Stimulated activated CD4-positive, alpha-beta T cell treated with anti-CD3 and anti-CD28 coated beads, Interleukin-4, amount 100 ng/mL, for 1 hour (primary cell): ENCODE data around the gene TCAP.
"Not testable (repeated sequence)": the region's sequence is repeated elsewhere in the genome, so short reads cannot be mapped to it uniquely, and the experiment has no call there.

Experiments used
- DNase-seq: peaks from one replicate; pipeline ENCODE4 v3.0.0-alpha.2; 2020

Gene TCAP

DNA sequence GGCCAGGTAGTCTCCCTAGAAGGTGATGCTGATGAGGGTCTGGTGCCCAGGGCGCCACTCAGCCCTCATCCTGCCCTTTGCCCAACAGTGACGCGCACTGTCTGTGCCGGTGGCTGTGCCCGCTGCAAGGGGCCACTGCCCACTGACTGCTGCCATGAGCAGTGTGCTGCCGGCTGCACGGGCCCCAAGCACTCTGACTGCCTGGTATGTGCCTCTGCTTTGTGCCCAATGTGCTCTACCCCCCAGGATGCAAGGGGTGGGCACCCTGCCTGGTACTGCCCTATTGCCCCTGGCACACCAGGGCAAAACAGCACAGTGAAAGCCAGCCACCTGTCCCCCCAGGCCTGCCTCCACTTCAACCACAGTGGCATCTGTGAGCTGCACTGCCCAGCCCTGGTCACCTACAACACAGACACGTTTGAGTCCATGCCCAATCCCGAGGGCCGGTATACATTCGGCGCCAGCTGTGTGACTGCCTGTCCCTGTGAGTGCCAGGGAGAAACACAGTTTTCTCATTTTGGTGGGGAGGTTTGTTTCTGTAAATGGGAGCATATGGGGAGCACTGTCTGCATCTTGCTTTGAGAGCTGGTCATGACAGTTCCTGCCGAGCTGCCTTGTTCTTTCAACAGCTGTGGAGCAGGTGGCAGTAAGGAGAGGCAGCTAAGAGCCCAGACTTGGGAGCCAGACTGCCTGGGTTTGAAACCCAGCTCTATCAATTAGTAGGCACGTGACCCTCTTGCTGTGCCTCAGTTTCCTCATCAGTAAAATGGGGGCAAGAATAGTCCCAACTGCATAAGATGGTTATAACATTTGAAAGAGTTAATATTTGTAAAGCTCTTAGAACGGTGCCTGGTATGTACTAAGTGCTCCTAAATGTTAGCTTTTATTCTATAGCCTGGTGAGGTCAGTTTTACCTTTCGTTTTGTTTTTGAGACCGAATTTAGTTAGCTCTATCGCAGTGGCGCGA lies 45.1 kb downstream of the TCAP start:
- DNase-seq: no peak

DNA sequence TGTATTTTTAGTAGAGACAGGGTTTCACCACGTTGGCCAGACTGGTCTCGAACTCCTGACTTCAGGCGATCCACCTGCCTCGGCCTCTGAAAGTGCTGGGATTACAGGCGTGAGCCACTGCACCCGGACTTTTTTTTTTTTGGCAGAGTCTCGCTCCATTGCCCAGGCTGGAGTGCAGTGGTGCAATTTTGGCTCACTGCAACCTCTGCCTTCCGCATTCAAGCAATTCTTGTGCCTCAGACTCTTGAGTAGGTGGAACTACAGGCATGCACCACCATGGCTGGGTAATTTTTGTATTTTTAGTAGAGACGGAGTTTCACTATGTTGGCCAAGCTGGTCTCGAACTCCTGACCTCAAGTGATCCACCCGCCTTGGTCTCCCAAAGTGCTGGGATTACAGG lies 45.9 kb downstream of the TCAP start:
- not testable (repeated sequence) for DNase-seq

DNA sequence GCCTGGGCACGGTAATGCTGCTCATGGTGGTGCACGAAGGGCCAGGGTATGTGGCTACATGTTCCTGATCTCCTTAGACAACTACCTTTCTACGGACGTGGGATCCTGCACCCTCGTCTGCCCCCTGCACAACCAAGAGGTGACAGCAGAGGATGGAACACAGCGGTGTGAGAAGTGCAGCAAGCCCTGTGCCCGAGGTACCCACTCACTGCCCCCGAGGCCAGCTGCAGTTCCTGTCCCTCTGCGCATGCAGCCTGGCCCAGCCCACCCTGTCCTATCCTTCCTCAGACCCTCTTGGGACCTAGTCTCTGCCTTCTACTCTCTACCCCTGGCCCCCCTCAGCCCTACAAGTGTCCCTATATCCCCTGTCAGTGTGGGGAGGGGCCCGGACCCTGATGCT lies 46.7 kb downstream of the TCAP start:
- DNase-seq: no peak

DNA sequence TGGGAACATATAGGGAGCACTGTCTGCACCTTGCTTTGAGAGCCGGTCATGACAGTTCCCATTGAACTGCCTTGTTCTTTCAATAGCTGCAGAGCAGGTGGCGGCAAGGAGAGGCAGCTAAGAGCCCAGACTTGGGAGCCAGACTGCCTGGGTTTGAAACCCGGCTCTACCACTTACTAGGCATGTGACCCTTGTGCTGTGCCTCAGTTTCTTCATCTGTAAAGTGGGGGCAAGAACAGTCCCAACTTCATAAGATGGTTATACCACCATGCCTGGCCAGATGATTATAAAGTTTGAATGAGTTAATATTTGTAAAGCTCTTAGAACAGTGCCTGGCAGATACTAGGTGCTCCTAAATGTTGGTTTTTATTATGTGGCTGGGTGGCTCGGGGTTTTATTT lies 49.1 kb downstream of the TCAP start:
- DNase-seq: no peak

DNA sequence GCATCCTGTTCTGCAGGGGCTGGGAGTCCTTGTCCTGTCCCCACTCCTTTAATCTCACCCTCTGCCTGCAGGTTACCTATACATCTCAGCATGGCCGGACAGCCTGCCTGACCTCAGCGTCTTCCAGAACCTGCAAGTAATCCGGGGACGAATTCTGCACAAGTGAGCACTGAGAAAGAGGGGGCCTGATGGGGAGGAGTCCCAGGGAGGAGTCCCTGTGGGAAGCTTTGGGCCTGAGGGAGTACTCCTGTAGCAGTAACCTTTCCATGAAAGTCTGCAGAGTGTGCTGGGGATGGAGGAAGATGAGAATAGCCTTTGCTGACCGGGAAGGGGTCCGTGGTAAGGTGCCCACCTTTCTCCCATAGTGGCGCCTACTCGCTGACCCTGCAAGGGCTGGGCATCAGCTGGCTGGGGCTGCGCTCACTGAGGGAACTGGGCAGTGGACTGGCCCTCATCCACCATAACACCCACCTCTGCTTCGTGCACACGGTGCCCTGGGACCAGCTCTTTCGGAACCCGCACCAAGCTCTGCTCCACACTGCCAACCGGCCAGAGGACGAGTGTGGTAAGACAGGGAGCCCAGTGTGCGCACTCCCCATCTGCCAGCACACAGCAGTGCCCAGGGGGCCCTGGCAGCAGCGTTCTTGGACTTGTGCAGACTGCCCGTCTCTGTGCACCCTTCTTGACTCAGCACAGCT lies 50.4 kb downstream of the TCAP start:
- DNase-seq: no peak
